ENCODE data around the gene MYO1F.

DNA sequence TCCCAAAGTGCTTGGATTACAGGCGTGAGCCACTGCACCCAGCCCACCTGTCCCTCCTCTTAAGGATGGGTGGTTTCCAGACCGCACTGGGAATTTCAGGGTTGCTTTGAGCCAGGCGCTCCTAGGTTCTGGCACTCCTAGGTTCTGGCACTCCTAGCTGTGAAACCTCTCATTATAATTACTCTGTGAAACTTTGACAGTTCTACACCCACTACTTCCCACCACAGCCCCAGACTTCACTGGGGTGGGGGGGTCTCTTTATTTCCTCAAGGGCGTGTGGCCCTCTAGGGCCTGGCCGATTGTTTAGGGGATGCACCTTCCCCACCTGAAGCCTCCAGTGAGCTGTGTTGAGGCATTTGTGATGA is 35.5 kb upstream of the MYO1F start:
- TF ChIP-seq, protein P1, sequence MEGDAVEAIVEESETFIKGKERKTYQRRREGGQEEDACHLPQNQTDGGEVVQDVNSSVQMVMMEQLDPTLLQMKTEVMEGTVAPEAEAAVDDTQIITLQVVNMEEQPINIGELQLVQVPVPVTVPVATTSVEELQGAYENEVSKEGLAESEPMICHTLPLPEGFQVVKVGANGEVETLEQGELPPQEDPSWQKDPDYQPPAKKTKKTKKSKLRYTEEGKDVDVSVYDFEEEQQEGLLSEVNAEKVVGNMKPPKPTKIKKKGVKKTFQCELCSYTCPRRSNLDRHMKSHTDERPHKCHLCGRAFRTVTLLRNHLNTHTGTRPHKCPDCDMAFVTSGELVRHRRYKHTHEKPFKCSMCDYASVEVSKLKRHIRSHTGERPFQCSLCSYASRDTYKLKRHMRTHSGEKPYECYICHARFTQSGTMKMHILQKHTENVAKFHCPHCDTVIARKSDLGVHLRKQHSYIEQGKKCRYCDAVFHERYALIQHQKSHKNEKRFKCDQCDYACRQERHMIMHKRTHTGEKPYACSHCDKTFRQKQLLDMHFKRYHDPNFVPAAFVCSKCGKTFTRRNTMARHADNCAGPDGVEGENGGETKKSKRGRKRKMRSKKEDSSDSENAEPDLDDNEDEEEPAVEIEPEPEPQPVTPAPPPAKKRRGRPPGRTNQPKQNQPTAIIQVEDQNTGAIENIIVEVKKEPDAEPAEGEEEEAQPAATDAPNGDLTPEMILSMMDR (IDR thresholded peaks at IDR 0.05; ENCODE audit: borderline replicate concordance, extremely low read depth, low read length, poor library complexity, severe bottlenecking): no peak
- TF ChIP-seq EZH2 (IDR thresholded peaks at IDR 0.05; ENCODE audit: borderline replicate concordance, low read depth, low read length, severe bottlenecking): no peak

Data from DND-41 (cell line).